HG03457 (cell line): ENCODE results near the gene HSD11B1L.

ENCODE experiments used
- ATAC-seq: cut with Tn5 transposase; IDR thresholded peaks from one replicate; pipeline ENCODE4 v1.9.1; 2021; ENCODE audit warnings: moderate number of reproducible peaks; ENCODE audit not compliant: unreplicated experiment

HSD11B1L gene

GRCh38 chr19:5680437-5681368, at the start of gene HSD11B1L, which contains the start of gene MICOS13:
Gene HSD11B1L, plus strand, starts transcription at chr19:5681027. Its CDS starts 3,806 bp downstream, at chr19:5684833.
Gene MICOS13, minus strand, starts transcription at chr19:5680516. Its CDS starts 30 bp downstream, at chr19:5680486.
- ATAC-seq: peak; percentile 72

- ATAC-seq: no peak
These were observed 49.1 kb upstream of the HSD11B1L start for GRCh38 chr19:5631567-5632240.

DNA sequence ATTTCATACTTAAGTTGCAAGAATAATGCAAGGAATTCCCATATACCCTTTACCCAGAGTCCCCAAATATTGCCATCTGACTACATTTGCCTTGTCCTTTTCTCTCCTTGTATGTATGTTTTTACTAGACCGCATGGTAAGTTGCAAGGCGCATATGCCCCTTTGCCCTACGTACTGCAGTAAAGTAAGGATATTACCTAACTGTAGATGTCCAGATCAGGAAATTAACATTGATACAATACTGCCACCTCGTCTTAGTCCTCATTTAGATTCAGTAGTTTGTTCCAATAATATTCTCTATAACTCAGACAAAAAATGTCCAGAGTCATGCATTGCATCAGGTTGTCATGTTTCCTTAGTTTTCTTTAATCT, 48.6 kb upstream of the HSD11B1L start:
- no peak for ATAC-seq

GRCh38 chr19:5632657-5633056, 48.2 kb upstream of the HSD11B1L start:
- no peak for ATAC-seq

- no peak for ATAC-seq
These were observed 45.4 kb upstream of the HSD11B1L start for GRCh38 chr19:5635427-5635826.

- no peak for ATAC-seq
These were observed 42.9 kb upstream of the HSD11B1L start for GRCh38 chr19:5637971-5638370.

GRCh38 chr19:5641171-5641570, 39.7 kb upstream of the HSD11B1L start:
- ATAC-seq: no peak

- ATAC-seq: no peak
These were observed 38.6 kb upstream of the HSD11B1L start for GRCh38 chr19:5642204-5642603.

DNA sequence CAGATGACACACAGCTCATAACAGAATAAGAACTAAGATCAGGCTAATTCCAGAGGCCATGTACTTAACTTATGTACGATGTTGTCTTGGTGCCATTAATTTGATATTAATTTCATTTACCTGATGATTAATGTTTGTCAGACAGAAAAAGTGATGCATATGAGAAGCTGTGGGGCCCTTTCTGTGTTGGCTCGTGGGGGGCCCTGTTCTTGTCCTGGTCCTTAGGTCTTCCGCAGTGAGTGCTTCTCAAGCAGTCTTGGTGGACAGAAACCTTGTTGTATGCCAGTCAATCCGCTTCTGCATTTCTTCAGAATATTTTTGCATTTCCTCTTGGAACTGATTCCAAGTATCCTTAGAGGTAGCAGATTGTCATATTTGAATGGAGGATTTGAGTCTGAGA, 37.8 kb upstream of the HSD11B1L start:
- no peak for ATAC-seq

- ATAC-seq: no peak
These were observed 36.8 kb upstream of the HSD11B1L start for GRCh38 chr19:5644037-5644436.

- ATAC-seq: no peak
These were observed 35.4 kb upstream of the HSD11B1L start for GRCh38 chr19:5645409-5645808.

- no peak for ATAC-seq
These were observed 34.1 kb upstream of the HSD11B1L start for GRCh38 chr19:5646703-5647102.

GRCh38 chr19:5648464-5648863, 32.4 kb upstream of the HSD11B1L start:
- ATAC-seq: no peak

DNA sequence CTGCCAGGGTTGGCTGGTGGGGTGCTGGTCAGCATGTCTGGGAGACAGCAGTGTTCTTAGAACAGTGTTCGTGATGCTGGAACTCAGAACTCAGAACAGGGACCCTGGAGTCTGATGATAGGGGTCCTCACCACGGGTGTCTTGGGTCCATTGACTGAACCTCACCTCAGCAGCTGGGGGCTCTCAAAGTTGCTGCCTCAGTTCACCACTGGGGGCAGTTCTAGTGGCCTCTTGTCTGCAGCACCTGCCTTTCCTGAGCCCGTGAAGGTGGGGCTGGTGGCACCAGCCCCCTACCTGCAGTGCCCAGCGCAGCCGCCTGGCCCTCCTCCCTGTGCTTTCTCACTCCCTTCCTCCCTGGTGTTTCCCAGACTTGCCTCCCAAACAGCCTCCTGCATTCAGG, 29.5 kb upstream of the HSD11B1L start:
- ATAC-seq: no peak

DNA sequence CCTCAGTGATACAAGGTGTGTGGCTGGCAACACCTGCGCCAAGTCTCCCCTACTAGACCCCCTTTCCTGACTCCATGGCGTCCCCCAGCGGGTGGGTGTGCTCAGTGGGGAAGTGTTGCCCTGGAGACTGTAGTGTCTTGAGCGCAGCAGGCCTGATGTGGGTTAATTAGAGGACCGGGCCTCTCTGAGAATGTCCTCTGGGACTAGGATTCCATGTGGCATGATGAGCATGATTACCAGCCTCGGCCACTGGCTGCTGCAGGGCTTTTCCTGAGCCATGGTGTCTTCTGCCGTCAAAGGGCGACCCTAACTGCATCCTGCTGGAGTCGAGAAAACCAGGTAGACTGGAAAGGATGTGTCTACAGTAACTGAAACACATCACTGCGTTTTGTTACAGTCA, 28.6 kb upstream of the HSD11B1L start:
- ATAC-seq: no peak

DNA sequence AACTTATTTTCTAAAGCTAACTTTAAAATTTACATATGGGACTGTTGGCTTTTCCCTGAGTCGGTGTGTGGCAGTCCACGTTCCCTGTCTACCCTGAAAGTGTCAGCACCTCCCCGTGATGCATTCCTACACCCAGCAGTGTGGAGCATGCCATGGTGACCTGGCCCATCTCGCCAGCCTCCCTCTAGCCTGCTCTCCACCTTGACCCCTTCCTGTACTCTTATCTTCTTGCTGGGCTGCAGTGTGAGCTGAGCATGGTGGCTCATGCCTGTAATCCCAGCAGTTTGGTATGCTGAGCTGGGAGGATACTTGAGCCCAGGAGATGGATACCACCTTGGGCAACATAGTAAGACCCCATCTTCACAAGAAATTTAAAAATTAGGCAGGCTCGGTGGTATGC, 25.9 kb upstream of the HSD11B1L start:
- ATAC-seq: no peak

DNA sequence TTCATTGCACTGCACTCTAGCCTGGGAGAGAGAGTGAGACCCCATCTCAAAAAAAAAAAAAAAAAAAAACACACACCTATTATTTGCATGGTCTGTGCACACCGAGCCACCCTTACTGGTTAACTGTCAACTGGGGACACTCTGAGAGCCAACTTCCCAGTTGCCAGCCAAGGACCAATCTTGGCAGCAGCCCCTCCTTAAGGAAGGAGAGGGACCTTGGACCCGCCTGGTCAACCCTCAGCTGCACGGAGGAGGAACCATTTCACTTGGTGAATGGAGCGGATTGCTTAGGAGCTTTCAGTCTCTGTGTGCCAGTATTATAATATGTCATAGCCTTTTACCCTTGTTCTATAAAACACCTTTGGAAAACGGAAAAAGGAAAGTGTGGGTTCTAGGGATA, 25.4 kb upstream of the HSD11B1L start:
- ATAC-seq: no peak

DNA sequence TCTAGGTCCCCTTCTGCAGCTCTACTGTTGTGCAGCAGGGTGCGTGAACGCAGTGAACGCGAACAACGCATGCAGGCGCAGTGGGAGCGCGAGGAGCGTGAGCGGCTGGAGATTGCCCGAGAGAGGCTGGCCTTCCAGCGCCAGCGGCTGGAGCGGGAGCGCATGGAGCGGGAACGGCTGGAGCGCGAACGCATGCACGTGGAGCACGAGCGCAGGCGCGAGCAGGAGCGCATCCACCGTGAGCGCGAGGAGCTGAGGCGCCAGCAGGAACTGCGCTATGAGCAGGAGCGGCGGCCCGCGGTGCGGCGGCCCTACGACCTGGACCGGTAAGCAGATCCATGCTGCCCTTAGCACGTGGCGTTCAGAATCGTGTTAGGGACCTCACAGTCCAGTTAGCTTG, 19.3 kb upstream of the HSD11B1L start:
- no peak for ATAC-seq

DNA sequence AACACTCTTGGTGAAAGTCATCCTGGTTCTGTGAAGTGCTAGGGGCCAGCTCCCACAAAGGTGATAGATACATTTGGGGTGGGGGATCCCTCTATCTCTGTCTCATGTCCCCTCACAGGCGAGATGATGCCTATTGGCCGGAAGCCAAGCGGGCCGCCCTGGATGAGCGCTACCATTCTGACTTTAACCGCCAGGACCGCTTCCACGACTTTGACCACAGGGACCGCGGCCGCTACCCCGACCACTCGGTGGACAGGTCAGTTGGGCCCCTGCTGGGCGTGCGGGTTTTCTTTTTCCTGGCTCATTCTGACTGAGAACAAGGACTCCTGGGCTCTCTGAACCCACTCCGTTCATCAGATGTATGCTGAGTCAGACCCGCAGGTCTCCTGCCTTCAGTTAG, 16.9 kb upstream of the HSD11B1L start:
- no peak for ATAC-seq

GRCh38 chr19:5664515-5664914, 16.3 kb upstream of the HSD11B1L start:
- no peak for ATAC-seq

- no peak for ATAC-seq
These were observed 14.9 kb upstream of the HSD11B1L start for GRCh38 chr19:5665781-5666513.
